Measurements from ENCODE around the gene TEAD4. TPM values are rescaled to one million over a fixed set of nuclear protein-coding genes. Genes with fewer than 3 reads are reported as not detected.
A peak's percentile ranks its signal among the peaks of the same experiment; 100 is the strongest.

The TEAD4 gene
- total RNA-seq, 1 donor from 2014 or later = 19.7 TPM

DNA sequence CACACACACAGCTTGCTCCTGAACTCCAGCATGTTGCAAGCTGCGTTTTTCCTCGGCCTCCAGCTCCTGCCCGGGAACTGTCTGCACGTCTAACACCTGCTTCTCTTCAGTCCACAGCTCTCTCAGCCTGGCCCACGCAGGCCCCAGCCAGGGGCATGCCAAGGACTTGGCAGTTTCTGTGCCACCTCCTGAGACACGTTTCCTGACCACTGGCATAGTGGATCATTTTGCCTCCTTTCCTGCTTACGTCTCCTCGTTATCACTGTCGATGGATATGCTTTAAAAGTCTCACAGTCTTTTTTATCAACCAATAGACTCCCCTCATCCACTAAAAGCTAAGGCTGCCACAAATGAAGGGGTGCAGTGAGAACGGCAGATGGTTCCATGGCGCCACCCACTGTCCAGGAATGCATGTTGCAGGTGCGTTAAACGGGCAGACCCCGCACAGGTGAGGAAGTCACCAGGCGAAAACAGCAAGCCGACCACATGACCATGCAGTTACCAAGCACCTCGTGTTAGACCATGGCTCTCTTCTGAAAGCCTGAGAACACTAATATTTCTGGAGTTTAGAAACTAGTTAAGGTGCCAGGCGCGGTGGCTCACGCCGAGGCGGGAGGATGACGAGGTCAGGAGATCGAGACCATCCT is 14.7 kb upstream of the TEAD4 start:
- Mint-ChIP-seq H3K27ac (peak overlapping the region; percentile 40), H3K9me3 (ENCODE audit: low read depth) (no peaks in the 10 kb centered on the region), H3K4me3 (ENCODE audit: low read depth) (no peak overlapping the region), H3K27me3 (peaks cover 4% of the 10 kb centered on the region), H3K36me3 (ENCODE audit: insufficient read depth) (peaks cover 5% of the 10 kb centered on the region), H3K4me1 (ENCODE audit: low read depth) (peaks cover 17% of the 10 kb centered on the region)
- peak; percentile 80 for DNase-seq (ENCODE audit: low spot score, unreplicated experiment)
- TF ChIP-seq, protein P1, sequence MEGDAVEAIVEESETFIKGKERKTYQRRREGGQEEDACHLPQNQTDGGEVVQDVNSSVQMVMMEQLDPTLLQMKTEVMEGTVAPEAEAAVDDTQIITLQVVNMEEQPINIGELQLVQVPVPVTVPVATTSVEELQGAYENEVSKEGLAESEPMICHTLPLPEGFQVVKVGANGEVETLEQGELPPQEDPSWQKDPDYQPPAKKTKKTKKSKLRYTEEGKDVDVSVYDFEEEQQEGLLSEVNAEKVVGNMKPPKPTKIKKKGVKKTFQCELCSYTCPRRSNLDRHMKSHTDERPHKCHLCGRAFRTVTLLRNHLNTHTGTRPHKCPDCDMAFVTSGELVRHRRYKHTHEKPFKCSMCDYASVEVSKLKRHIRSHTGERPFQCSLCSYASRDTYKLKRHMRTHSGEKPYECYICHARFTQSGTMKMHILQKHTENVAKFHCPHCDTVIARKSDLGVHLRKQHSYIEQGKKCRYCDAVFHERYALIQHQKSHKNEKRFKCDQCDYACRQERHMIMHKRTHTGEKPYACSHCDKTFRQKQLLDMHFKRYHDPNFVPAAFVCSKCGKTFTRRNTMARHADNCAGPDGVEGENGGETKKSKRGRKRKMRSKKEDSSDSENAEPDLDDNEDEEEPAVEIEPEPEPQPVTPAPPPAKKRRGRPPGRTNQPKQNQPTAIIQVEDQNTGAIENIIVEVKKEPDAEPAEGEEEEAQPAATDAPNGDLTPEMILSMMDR (IDR thresholded peaks at IDR 0.05; ENCODE audit: unreplicated experiment) = peak; percentile 95

DNA sequence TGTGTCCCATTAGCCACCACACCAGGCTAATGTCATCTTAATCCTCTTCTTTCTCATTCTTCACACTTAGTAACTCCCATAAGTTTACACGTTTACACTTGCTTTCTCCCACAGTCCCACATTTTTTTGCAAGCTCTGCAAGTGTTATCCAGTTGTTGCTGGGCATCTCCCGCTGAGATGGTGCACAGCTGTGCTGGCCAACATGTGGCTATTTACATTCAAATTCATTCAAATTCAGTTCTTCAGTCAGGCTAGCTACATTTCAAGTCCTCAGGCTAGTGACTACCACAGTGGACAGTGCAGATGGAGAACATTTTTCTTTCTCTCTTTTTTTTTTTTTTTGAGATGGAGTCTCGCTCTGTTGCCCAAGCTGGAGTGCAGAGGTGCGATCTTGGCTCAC is 9.8 kb upstream of the TEAD4 start:
- Mint-ChIP-seq H3K36me3 (ENCODE audit: insufficient read depth) (no peaks in the 10 kb centered on the region), H3K4me1 (ENCODE audit: low read depth) (peaks cover 5% of the 10 kb centered on the region), H3K27me3 (peaks cover 4% of the 10 kb centered on the region), H3K27ac (no peak overlapping the region), H3K9me3 (ENCODE audit: low read depth) (no peaks in the 10 kb centered on the region), H3K4me3 (ENCODE audit: low read depth) (no peak overlapping the region)
- DNase-seq (ENCODE audit: low spot score, unreplicated experiment) = no peak
- TF ChIP-seq, protein P1 (IDR thresholded peaks at IDR 0.05; ENCODE audit: unreplicated experiment) = no peak

DNA sequence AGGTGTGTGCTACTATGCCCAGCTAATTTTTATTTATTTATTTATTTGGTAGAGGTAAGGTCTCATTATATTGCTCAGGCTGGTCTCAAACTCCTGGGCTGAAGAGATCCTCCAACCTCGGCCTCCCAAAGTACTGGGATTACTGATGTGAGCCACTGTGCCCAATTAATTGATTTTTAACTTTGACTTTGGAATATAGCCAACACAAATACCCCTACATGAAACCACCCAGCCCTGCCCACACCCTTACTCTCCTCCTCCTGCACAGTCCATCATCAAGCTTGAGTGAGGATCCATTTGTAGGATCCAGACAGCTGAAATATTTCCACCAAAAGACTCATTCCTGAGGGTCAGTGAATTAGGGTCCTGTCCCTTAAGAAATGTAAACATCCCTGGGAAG is 3.3 kb upstream of the TEAD4 start:
- no peak for DNase-seq (ENCODE audit: low spot score, unreplicated experiment)
- H3K4me3 Mint-ChIP-seq (ENCODE audit: low read depth) = no peak overlapping the region
- TF ChIP-seq, protein P1 (IDR thresholded peaks at IDR 0.05; ENCODE audit: unreplicated experiment) = no peak
- H3K36me3 Mint-ChIP-seq (ENCODE audit: insufficient read depth) = no peaks in the 10 kb centered on the region
- H3K9me3 Mint-ChIP-seq (ENCODE audit: low read depth) = no peaks in the 10 kb centered on the region
- peaks cover 28% of the 10 kb centered on the region for H3K4me1 Mint-ChIP-seq (ENCODE audit: low read depth)
- no peak overlapping the region for H3K27ac Mint-ChIP-seq
- H3K27me3 Mint-ChIP-seq = peaks cover 34% of the 10 kb centered on the region

DNA sequence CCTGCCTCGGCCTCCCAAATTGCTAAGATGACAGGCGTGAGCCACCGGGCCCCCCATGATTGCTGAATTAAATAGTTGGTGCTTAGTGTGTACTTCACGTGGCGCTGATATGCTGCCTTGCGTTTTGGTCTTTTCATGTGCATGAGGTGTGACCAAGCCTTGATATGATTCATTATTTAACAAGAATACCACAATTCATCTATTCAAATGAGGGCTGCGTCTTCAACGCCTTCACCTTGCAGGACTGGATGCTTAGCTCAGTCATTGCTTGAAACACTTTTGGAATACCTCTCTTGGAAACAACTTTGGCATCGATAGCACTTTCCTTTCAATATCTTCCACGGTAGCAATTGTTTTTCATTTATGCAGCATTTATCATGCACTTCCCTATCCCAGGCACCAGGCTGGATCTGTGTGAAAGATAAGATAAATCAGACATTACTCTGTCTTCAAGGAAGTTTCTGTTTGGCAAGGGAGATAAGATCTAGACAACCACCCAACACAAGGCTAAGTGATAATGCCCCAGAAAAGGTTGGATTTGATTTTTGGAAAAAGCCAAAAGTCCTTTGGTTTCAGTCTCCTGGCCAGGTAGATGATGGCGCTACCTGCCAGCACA is 1.3 kb upstream of the TEAD4 start:
- H3K27me3 Mint-ChIP-seq = peaks cover 46% of the 10 kb centered on the region
- peak overlapping the region; percentile 95 for H3K27ac Mint-ChIP-seq
- H3K9me3 Mint-ChIP-seq (ENCODE audit: low read depth) = no peaks in the 10 kb centered on the region
- H3K4me1 Mint-ChIP-seq (ENCODE audit: low read depth) = peaks cover 39% of the 10 kb centered on the region
- DNase-seq (ENCODE audit: low spot score, unreplicated experiment) = no peak
- H3K4me3 Mint-ChIP-seq (ENCODE audit: low read depth) = peak overlapping the region; percentile 96
- no peaks in the 10 kb centered on the region for H3K36me3 Mint-ChIP-seq (ENCODE audit: insufficient read depth)
- TF ChIP-seq, protein P1 (IDR thresholded peaks at IDR 0.05; ENCODE audit: unreplicated experiment) = no peak

DNA sequence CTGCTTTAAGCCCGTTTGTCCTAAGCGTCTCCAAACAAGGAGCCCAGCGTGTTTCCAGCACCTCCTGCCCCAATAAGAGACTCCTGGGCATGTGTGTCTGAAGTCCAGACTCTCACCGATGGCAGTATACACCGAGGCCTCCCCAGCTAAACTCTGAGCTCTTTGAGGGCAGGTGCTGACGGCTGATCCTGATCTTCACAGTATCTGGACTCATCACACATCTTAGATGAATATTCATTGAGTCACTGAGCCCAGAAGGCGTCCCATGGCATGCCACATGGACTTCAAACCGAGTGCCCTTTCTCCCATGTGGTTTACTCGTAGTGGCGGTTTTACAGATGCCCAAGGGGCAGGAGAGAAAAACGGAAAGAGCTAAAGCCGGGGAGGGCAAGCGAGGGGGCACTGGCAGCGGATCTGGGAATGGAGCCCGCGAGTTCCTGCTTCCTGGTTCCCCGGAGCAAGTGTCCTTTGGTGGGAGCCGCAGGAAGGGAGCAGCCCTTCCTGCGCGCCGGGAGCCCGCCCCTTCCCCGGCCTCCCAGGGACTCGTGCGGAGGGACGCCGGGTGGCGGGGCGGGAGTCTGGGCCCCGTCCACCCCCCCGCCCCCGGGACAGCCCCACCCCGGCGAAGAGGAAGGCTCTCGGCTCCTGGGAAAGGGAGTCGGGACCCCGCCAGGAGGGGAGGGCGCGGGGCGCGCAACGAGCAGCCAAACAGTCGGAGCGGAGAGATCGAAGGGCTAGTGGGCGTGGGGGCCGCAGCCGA is 585 bp upstream of the TEAD4 start:
- TF ChIP-seq, protein P1 (IDR thresholded peaks at IDR 0.05; ENCODE audit: unreplicated experiment) = no peak
- peaks cover 48% of the 10 kb centered on the region for H3K27me3 Mint-ChIP-seq
- H3K9me3 Mint-ChIP-seq (ENCODE audit: low read depth) = no peaks in the 10 kb centered on the region
- peak overlapping the region; percentile 96 for H3K4me3 Mint-ChIP-seq (ENCODE audit: low read depth)
- H3K27ac Mint-ChIP-seq = peak overlapping the region; percentile 95
- H3K4me1 Mint-ChIP-seq (ENCODE audit: low read depth) = peaks cover 44% of the 10 kb centered on the region
- no peak for DNase-seq (ENCODE audit: low spot score, unreplicated experiment)
- H3K36me3 Mint-ChIP-seq (ENCODE audit: insufficient read depth) = no peaks in the 10 kb centered on the region

Measured in progenitor cell of endocrine pancreas (in vitro differentiated cells).